ENCODE measurements around the gene SPINK14. TPM values are rescaled to one million over a fixed set of nuclear protein-coding genes. Genes with fewer than 3 reads are reported as not detected.

Gene SPINK14
- total RNA-seq, 1 experiment from 2014 or later = not detected

DNA sequence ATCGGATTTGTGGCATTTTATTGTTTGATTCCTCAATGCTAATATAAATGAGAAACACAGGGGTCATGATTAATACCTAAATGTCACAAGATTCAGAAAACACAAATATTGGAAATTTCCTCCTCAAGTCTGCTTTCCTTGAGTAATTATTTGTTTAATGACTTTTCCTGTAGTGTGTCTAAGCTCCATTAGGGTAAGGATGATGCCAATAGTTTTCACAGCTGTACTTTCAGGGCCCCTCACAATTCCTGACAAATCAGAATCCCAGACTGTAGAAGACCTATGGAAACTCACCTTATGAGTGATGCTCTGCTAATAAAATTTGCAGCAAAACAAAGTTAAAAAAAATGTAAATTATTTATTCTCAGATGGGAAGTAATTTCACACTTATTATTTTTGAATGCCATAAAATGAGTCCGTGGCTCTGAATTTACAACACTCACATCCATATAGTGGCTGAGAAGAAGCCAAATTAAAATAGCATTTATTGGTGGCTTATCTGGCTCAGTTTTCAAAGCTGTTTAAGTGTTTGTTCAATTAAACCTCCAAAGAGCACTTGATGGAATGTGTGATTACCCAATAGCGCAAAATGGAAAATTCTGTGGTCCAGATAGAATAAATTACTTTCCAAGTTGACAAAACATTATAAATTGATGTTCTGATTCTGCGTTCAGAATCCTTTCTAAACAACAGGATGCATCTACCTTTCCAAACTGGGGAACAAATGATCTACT, 1.6 kb upstream of the SPINK14 start:
- no TSS peak for BruUV-seq (replicated peaks)
- no peaks in the 10 kb centered on the region for H3K9me2 ChIP-seq (replicated peaks; ENCODE audit: low read length)
- H3K27me3 ChIP-seq (ENCODE audit: low read length) = no peaks in the 10 kb centered on the region
- no peaks in the 10 kb centered on the region for H3K79me2 ChIP-seq (ENCODE audit: low read length)
- H3K9ac ChIP-seq (ENCODE audit: low read length) = no peak overlapping the region
- no peaks in the 10 kb centered on the region for H3K36me3 ChIP-seq (ENCODE audit: low read depth, low read length)
- H4K20me1 ChIP-seq (ENCODE audit: low read length) = no peaks in the 10 kb centered on the region
- no peaks in the 10 kb centered on the region for H3K9me3 ChIP-seq (ENCODE audit: low read length)
- no peak overlapping the region for H3K4me2 ChIP-seq (ENCODE audit: low read length)
- H3F3A ChIP-seq (ENCODE audit: low read length, unreplicated experiment) = no peaks in the 10 kb centered on the region
- H2AFZ ChIP-seq (ENCODE audit: low read length) = no peak overlapping the region
- no peak overlapping the region for H3K27ac ChIP-seq (ENCODE audit: low read length)
- intact Hi-C loops (cut with micrococcal nuclease) = loop anchor here (2.0 kb wide), 2 partner anchors 14 to 218 kb away; no protein-coding TSS in a partner anchor
- no peak overlapping the region for H3K4me3 ChIP-seq (ENCODE audit: low read length)
- ATAC-seq = peak; percentile 70
- no peak for TF ChIP-seq EZH2phosphoT487 (IDR thresholded peaks at IDR 0.05; ENCODE audit: borderline replicate concordance, low read length)
- TF ChIP-seq, protein P1, sequence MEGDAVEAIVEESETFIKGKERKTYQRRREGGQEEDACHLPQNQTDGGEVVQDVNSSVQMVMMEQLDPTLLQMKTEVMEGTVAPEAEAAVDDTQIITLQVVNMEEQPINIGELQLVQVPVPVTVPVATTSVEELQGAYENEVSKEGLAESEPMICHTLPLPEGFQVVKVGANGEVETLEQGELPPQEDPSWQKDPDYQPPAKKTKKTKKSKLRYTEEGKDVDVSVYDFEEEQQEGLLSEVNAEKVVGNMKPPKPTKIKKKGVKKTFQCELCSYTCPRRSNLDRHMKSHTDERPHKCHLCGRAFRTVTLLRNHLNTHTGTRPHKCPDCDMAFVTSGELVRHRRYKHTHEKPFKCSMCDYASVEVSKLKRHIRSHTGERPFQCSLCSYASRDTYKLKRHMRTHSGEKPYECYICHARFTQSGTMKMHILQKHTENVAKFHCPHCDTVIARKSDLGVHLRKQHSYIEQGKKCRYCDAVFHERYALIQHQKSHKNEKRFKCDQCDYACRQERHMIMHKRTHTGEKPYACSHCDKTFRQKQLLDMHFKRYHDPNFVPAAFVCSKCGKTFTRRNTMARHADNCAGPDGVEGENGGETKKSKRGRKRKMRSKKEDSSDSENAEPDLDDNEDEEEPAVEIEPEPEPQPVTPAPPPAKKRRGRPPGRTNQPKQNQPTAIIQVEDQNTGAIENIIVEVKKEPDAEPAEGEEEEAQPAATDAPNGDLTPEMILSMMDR (conservative IDR thresholded peaks at IDR 0.05; ENCODE audit: low read depth, low read length) = no peak
- no peak for TF ChIP-seq EZH2 (IDR thresholded peaks at IDR 0.05; ENCODE audit: low read length, unreplicated experiment)
- no peak for DNase-seq
- CTCF ChIA-PET = no interaction called here
- peaks cover 15% of the 10 kb centered on the region for H3K4me1 ChIP-seq (ENCODE audit: insufficient read depth, low read length)
- POLR2A ChIA-PET (ENCODE audit: unreplicated experiment) = interaction anchor here (0.6 kb wide), 1 partner anchor 169 kb away, joined by 4 read pairs; no protein-coding TSS in a partner anchor

DNA sequence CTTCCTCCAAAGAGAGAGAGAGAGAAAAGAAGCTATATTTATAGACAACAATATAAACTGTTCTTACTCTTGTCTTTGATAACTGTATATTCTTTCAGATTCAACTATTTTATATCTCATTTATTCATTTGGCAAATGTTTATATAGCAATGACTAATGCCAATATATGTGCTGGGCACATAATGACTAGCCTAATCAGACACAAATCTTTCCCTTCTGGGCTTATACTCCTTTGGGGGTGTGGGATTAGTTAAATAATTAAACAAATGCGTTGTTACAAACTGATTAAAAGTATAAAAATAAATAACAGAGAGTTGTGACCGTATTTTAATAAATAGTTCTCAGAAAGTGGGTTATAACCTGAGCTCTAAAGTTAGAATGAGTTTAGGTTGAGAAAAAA, 4.0 kb downstream of the SPINK14 start:
- H3K27me3 ChIP-seq (ENCODE audit: low read length) = no peaks in the 10 kb centered on the region
- no peak overlapping the region for H3K4me3 ChIP-seq (ENCODE audit: low read length)
- intact Hi-C loops (cut with micrococcal nuclease) = loop anchor here (1.0 kb wide), 1 partner anchor 27 kb away; no protein-coding TSS in a partner anchor
- ATAC-seq = peak; percentile 86
- TF ChIP-seq EZH2 (IDR thresholded peaks at IDR 0.05; ENCODE audit: low read length, unreplicated experiment) (no peak), EZH2phosphoT487 (IDR thresholded peaks at IDR 0.05; ENCODE audit: borderline replicate concordance, low read length) (no peak)
- TF ChIP-seq, protein P1 (conservative IDR thresholded peaks at IDR 0.05; ENCODE audit: low read depth, low read length) = no peak
- no peak overlapping the region for H2AFZ ChIP-seq (ENCODE audit: low read length)
- no peaks in the 10 kb centered on the region for H3K9me2 ChIP-seq (replicated peaks; ENCODE audit: low read length)
- H3K4me2 ChIP-seq (ENCODE audit: low read length) = peak overlapping the region; percentile 48
- H3K9me3 ChIP-seq (ENCODE audit: low read length) = no peaks in the 10 kb centered on the region
- peak overlapping the region; percentile 30 for H3K27ac ChIP-seq (ENCODE audit: low read length)
- ChIA-PET POLR2A (ENCODE audit: unreplicated experiment) (no interaction called here), CTCF (no interaction called here)
- H3K36me3 ChIP-seq (ENCODE audit: low read depth, low read length) = no peaks in the 10 kb centered on the region
- BruUV-seq (replicated peaks) = no TSS peak
- peaks cover 21% of the 10 kb centered on the region for H3K4me1 ChIP-seq (ENCODE audit: insufficient read depth, low read length)
- peak; percentile 72 for DNase-seq
- no peaks in the 10 kb centered on the region for H3F3A ChIP-seq (ENCODE audit: low read length, unreplicated experiment)
- no peaks in the 10 kb centered on the region for H4K20me1 ChIP-seq (ENCODE audit: low read length)
- H3K9ac ChIP-seq (ENCODE audit: low read length) = no peak overlapping the region
- H3K79me2 ChIP-seq (ENCODE audit: low read length) = no peaks in the 10 kb centered on the region

DNA sequence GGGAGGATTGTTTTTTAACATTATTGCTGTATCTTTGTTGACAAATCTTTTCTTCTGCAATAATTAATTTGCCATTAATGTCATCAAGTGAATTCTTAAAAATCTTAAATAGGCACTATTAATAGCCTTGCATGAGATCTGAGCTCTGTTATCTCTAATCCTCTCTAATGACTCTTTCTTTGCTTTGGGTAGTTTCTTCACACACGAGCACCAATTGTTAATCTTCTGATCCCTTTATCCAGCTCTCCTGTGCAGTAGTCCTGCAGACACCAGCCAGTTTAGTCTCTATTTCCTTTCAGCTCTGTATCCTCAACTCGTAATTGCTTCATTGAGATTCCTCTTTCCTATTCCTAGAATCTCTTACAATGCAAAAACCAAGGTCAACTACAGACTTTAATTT, 8.1 kb downstream of the SPINK14 start:
- no TSS peak for BruUV-seq (replicated peaks)
- Histone ChIP-seq H3K36me3 (ENCODE audit: low read depth, low read length) (no peaks in the 10 kb centered on the region), H3K4me3 (ENCODE audit: low read length) (no peak overlapping the region), H3K79me2 (ENCODE audit: low read length) (no peaks in the 10 kb centered on the region), H3K27me3 (ENCODE audit: low read length) (no peaks in the 10 kb centered on the region), H3K27ac (ENCODE audit: low read length) (no peak overlapping the region), H3F3A (ENCODE audit: low read length, unreplicated experiment) (no peaks in the 10 kb centered on the region), H3K9ac (ENCODE audit: low read length) (no peak overlapping the region), H2AFZ (ENCODE audit: low read length) (no peak overlapping the region), H4K20me1 (ENCODE audit: low read length) (no peaks in the 10 kb centered on the region), H3K9me3 (ENCODE audit: low read length) (no peaks in the 10 kb centered on the region), H3K4me2 (ENCODE audit: low read length) (no peak overlapping the region), H3K9me2 (replicated peaks; ENCODE audit: low read length) (no peaks in the 10 kb centered on the region), H3K4me1 (ENCODE audit: insufficient read depth, low read length) (peaks cover 15% of the 10 kb centered on the region)
- intact Hi-C loops (cut with micrococcal nuclease) = loop anchor here (5.0 kb wide), 1 partner anchor 266 kb away; no protein-coding TSS in a partner anchor
- TF ChIP-seq, protein P1 (conservative IDR thresholded peaks at IDR 0.05; ENCODE audit: low read depth, low read length) = no peak
- no peak for TF ChIP-seq EZH2 (IDR thresholded peaks at IDR 0.05; ENCODE audit: low read length, unreplicated experiment)
- TF ChIP-seq EZH2phosphoT487 (IDR thresholded peaks at IDR 0.05; ENCODE audit: borderline replicate concordance, low read length) = no peak
- DNase-seq (no peak), ATAC-seq (no peak)
- ChIA-PET POLR2A (ENCODE audit: unreplicated experiment) (no interaction called here), CTCF (no interaction called here)

Measured in PC-3 (cell line).